Upper lobe of left lung (tissue), 6 donors: ENCODE results near the gene DNAJC28. TPM values are rescaled to one million over a fixed set of nuclear protein-coding genes. Genes with fewer than 3 reads are reported as not detected.
A peak's percentile ranks its signal among the peaks of the same experiment; 100 is the strongest.
"Not testable (repeated sequence)": the region's sequence is repeated elsewhere in the genome, so short reads cannot be mapped to it uniquely, and the experiment has no call there.

Experiments
- ATAC-seq, 2 donors: fragments of 200-7000 bp; cut with Tn5 transposase; one replicate each; pipeline ENCODE4 v1.9.1; 2022; ENCODE audit warnings: mild to moderate bottlenecking in 2 of 2, moderate library complexity in 2 of 2; ENCODE audit not compliant: low FRiP score in 2 of 2
- DNase-seq, 2 donors: peaks; one replicate each; pipeline ENCODE4 v3.0.0-alpha.2; 2019 to 2020
- H3K27ac ChIP-seq, 4 donors: fragments of 200-600 bp; sonication (generic); one replicate each; pipeline ENCODE4 v1.5.1; 2016 to 2019
- H3K27me3 ChIP-seq, 4 donors: fragments of 200-600 bp; sonication (generic); one replicate each; pipeline ENCODE4 v1.5.1; 2017 to 2019
- H3K36me3 ChIP-seq, 4 donors: fragments of 200-600 bp; sonication (generic); one replicate each; pipeline ENCODE4 v1.5.1; 2016 to 2019
- H3K4me1 ChIP-seq, 4 donors: fragments of 200-600 bp; sonication (generic); one replicate each; pipeline ENCODE4 v1.5.1; 2018 to 2019
- H3K4me3 ChIP-seq, 4 donors: fragments of 200-600 bp; sonication (generic); one replicate each; pipeline ENCODE4 v1.5.1; 2017 to 2019; ENCODE audit warnings: mild to moderate bottlenecking in 2 of 4, moderate library complexity in 1 of 4
- H3K9me3 ChIP-seq, 4 donors: fragments of 200-600 bp; sonication (generic); one replicate each; pipeline ENCODE4 v1.5.1; 2018 to 2019
- EP300 ChIP-seq, 4 donors: sonication (generic); formaldehyde crosslinking; IDR thresholded peaks; one replicate each; pipeline ENCODE4 v1.5.1; 2017; ENCODE audit warnings: antibody characterized with exemption in 4 of 4, control low read depth in 2 of 4
- POLR2A ChIP-seq, 4 donors: fragments of 450-650 bp; IDR thresholded peaks; one replicate each; pipeline ENCODE4 v1.5.1; 2016 to 2017; ENCODE audit warnings: antibody characterized with exemption in 4 of 4, mild to moderate bottlenecking in 2 of 4
- POLR2AphosphoS5 ChIP-seq, 2 donors: sonication (generic); formaldehyde crosslinking; IDR thresholded peaks; one replicate each; pipeline ENCODE4 v1.5.1; 2017; ENCODE audit warnings: antibody characterized with exemption in 2 of 2
- WGBS, 2 donors: methylation state at CpG; one replicate each; pipeline ENCODE4 v1.1.5; 2017 to 2018; 5-methylcytosine and 5-hydroxymethylcytosine counted together
- total RNA-seq, 6 donors: library from RNA; depleted of rRNA in 4 of 6; stranded (reverse); fragments of >200 nt in 4 of 6; gene quantifications; one replicate each; pipeline versions ENCODE4 v1.1.0 to v1.2.1, GENCODE V29; 2016 to 2021
- TF ChIP-seq, protein P1 (sequence below), 6 experiments: fragments of 450-650 bp in 4 of 6; fragments of 200-600 bp in 2 of 6; sonication (generic) in 2 of 6; IDR thresholded peaks; one replicate each; pipeline ENCODE4 v1.5.1; 2016 to 2019; ENCODE audit warnings: antibody characterized with exemption in 6 of 6
- donor health status: DM: no; HTN: no; CAD: no; lungs with moderate emphysema.
- donor health status: DM: no; HTN: yes; CAD: no; lungs with severe emphysema.

Gene DNAJC28
- total RNA-seq, 6 donors from 2014 or later: 0.55 to 3.1 (median 1.6) TPM

DNA sequence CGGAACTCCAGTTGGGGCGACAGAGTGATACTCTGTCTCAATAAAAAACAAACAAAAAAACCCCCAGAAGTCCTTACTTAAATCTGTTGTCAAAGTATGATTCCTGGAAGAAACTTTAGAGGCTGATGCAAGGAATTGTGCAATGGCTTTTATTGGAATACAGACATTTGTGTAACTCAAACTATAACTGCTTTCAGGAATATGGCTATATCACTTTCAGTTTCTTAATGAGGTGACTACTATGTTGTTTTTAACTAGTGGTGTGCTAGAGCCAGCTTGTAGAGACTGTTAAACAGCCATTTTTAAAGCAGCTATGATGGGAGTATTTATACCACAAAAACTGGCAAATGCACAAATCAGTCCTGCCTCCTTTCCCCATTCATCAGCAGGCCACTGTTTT is 22.7 kb upstream of the DNAJC28 start:
- H3K27me3 ChIP-seq: no peaks in the 10 kb centered on the region
- WGBS, 2 donors: 68 to 74% methylated on average over 2 of the region's 2 CpGs
- TF ChIP-seq POLR2A (IDR thresholded peaks at IDR 0.05): no peak
- TF ChIP-seq, protein P1, sequence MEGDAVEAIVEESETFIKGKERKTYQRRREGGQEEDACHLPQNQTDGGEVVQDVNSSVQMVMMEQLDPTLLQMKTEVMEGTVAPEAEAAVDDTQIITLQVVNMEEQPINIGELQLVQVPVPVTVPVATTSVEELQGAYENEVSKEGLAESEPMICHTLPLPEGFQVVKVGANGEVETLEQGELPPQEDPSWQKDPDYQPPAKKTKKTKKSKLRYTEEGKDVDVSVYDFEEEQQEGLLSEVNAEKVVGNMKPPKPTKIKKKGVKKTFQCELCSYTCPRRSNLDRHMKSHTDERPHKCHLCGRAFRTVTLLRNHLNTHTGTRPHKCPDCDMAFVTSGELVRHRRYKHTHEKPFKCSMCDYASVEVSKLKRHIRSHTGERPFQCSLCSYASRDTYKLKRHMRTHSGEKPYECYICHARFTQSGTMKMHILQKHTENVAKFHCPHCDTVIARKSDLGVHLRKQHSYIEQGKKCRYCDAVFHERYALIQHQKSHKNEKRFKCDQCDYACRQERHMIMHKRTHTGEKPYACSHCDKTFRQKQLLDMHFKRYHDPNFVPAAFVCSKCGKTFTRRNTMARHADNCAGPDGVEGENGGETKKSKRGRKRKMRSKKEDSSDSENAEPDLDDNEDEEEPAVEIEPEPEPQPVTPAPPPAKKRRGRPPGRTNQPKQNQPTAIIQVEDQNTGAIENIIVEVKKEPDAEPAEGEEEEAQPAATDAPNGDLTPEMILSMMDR (IDR thresholded peaks at IDR 0.05): no peak
- TF ChIP-seq POLR2AphosphoS5 (IDR thresholded peaks at IDR 0.05): peak in 1 of 2 donors; percentile 14
- H3K4me3 ChIP-seq: no peak overlapping the region
- H3K4me1 ChIP-seq: peaks cover 0 to 3% (median 0%) of the 10 kb centered on the region in 4 donors
- ATAC-seq (no peak), DNase-seq (no peak)
- H3K27ac ChIP-seq: no peak overlapping the region
- peaks cover 12 to 94% (median 48%) of the 10 kb centered on the region in 4 donors for H3K36me3 ChIP-seq
- H3K9me3 ChIP-seq: no peaks in the 10 kb centered on the region

DNA sequence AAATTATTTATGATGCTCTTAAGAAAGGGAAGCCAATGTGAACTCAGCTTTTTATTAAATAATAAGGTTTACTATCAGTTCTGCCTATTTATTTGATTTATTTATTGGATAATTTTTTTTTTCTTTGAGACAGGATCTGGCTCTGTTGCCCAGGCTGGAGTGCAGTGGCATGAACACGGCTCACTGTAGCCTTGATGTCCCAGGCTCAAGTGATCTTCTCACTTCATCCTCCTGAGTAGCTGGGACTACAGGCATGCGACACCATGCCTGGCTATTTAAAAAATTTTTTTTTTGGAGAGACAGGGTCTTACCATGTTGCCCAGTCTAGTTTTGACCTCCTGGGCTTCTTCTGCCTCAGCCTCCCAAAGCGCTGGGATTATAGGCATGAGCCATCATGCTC is 21.0 kb upstream of the DNAJC28 start:
- WGBS, 2 donors: 95 to 98% methylated on average over 3 of the region's 3 CpGs
- ATAC-seq: no peak
- Histone ChIP-seq H3K27me3 (no peaks in the 10 kb centered on the region), H3K36me3 (peaks cover 12 to 92% (median 41%) of the 10 kb centered on the region in 4 donors), H3K4me1 (peaks cover 0 to 3% (median 0%) of the 10 kb centered on the region in 4 donors), H3K9me3 (no peaks in the 10 kb centered on the region), H3K27ac (no peak overlapping the region), H3K4me3 (no peak overlapping the region)
- DNase-seq: no peak
- no peak for TF ChIP-seq EP300 (IDR thresholded peaks at IDR 0.05)
- no peak for TF ChIP-seq POLR2A (IDR thresholded peaks at IDR 0.05)
- TF ChIP-seq POLR2AphosphoS5 (IDR thresholded peaks at IDR 0.05): no peak
- TF ChIP-seq, protein P1 (IDR thresholded peaks at IDR 0.05): no peak

DNA sequence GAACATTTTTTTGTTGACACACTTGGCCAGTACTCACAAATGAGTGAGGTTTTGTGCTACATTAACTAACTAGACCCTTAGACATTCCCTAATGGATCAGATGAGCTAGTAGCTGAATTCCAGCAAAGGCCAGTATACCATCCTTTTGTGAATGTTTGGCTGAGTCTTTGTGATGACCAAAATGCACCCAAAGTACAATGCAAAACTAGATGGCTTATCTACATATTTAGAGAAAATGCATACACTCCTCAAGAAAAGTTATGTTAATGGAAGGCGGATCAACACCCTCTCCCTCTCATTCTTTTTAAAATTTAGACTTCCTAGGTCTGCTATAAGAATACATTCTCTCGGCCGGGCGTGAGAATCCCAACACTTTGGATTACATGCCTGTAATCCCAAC is 20.1 kb upstream of the DNAJC28 start:
- DNase-seq (no peak), ATAC-seq (no peak)
- Histone ChIP-seq H3K9me3 (no peaks in the 10 kb centered on the region), H3K4me1 (peaks cover 0 to 3% (median 0%) of the 10 kb centered on the region in 4 donors), H3K27me3 (no peaks in the 10 kb centered on the region), H3K4me3 (no peak overlapping the region), H3K27ac (no peak overlapping the region), H3K36me3 (peaks cover 7 to 83% (median 33%) of the 10 kb centered on the region in 4 donors)
- TF ChIP-seq POLR2A (IDR thresholded peaks at IDR 0.05): no peak
- TF ChIP-seq, protein P1 (IDR thresholded peaks at IDR 0.05): no peak
- TF ChIP-seq POLR2AphosphoS5 (IDR thresholded peaks at IDR 0.05): no peak
- TF ChIP-seq EP300 (IDR thresholded peaks at IDR 0.05): no peak
- 98% methylated on average over 4 of the region's 4 CpGs for WGBS, 2 donors

DNA sequence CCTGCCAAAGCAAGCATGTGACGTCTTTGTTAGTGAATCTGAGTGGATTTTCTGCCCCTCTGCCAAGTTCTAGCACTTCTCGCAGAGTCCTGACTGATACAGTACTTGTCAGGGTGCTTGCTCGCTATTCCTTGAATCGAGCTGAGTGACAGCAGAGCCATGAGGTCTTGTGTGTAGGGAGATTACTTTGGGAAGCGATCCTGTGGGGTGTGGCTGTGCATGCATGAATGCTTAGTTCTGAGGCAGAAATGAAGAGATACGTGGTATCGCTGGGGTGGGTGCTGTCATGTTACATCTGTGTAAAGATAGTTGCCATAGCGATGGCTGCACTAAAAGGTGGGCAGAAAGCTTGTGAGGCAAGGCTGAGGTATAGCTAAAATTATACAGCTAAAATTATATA is 19.3 kb upstream of the DNAJC28 start:
- ATAC-seq: no peak
- WGBS, 2 donors: 96 to 97% methylated on average over 8 of the region's 8 CpGs
- no peak for DNase-seq
- peaks cover 0 to 3% (median 0%) of the 10 kb centered on the region in 4 donors for H3K4me1 ChIP-seq
- no peaks in the 10 kb centered on the region for H3K27me3 ChIP-seq
- no peak overlapping the region for H3K27ac ChIP-seq
- no peak overlapping the region for H3K4me3 ChIP-seq
- H3K36me3 ChIP-seq: peaks cover 7 to 79% (median 30%) of the 10 kb centered on the region in 4 donors
- TF ChIP-seq EP300 (IDR thresholded peaks at IDR 0.05): no peak
- TF ChIP-seq, protein P1 (IDR thresholded peaks at IDR 0.05): no peak
- no peak for TF ChIP-seq POLR2AphosphoS5 (IDR thresholded peaks at IDR 0.05)
- TF ChIP-seq POLR2A (IDR thresholded peaks at IDR 0.05): no peak
- H3K9me3 ChIP-seq: no peaks in the 10 kb centered on the region

DNA sequence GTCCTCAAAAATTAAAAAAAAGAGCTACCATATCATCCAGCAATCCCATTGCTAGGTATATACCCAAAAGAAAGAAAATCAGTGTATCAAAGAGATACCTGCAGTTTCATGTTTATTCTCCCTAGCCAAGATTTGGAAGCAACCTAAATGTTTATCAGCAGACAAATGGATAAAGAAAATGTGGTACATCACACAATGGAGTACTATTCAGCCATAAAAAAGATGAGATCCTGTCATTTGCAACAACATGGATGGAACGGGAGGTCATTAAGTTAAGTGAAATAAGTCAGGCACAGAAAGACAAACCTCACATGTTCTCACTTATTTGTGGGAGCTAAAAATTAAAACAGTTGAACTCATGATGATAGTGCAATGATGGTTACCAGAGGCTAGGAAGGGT is 15.5 kb upstream of the DNAJC28 start:
- not testable (repeated sequence) for DNase-seq, H3K27ac ChIP-seq, H3K27me3 ChIP-seq, H3K4me1 ChIP-seq, ATAC-seq, H3K9me3 ChIP-seq, H3K4me3 ChIP-seq
- WGBS, 2 donors: 96 to 100% methylated on average over 1 of the region's 1 CpG
- H3K36me3 ChIP-seq: peaks cover 11 to 74% (median 30%) of the 10 kb centered on the region in 4 donors
